HL-60 (cell line): ENCODE data around the gene CD14.

ENCODE experiments used
- POLR2AphosphoS5 ChIP-seq: IDR thresholded peaks from 2 replicates; pipeline ENCODE4 v1.6.1; 2012; ENCODE audit warnings: low read depth
- TF ChIP-seq, protein P1 (sequence below): IDR thresholded peaks from 2 replicates; pipeline ENCODE4 v1.6.1; 2012; ENCODE audit warnings: low read depth; ENCODE audit not compliant: insufficient replicate concordance
- TF ChIP-seq, protein P2 (sequence below): IDR thresholded peaks from one replicate; pipeline ENCODE4 v1.5.1; 2011; ENCODE audit warnings: low read length, control low read depth, inconsistent platforms; ENCODE audit not compliant: insufficient read depth

DNA sequence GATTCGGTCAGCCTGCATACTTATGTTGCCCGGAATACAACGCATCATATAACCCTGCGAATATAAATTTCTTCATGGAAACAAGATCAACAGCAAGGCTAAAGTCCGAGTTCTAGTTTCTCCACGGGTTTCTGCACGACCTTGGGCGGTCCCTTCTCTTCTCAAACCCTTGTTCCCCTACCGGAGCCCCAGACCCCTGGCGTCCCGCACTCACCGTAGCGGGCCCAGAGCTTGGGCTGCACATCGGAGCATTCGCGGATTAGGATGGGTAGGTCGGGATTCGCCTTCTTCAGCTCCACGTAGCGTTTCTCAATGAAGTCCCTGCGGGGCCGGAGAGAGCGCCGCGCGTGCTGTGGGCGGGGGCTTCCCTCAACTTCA, 14.1 kb upstream of the CD14 start:
- TF ChIP-seq POLR2AphosphoS5 = no peak
- TF ChIP-seq, protein P1, sequence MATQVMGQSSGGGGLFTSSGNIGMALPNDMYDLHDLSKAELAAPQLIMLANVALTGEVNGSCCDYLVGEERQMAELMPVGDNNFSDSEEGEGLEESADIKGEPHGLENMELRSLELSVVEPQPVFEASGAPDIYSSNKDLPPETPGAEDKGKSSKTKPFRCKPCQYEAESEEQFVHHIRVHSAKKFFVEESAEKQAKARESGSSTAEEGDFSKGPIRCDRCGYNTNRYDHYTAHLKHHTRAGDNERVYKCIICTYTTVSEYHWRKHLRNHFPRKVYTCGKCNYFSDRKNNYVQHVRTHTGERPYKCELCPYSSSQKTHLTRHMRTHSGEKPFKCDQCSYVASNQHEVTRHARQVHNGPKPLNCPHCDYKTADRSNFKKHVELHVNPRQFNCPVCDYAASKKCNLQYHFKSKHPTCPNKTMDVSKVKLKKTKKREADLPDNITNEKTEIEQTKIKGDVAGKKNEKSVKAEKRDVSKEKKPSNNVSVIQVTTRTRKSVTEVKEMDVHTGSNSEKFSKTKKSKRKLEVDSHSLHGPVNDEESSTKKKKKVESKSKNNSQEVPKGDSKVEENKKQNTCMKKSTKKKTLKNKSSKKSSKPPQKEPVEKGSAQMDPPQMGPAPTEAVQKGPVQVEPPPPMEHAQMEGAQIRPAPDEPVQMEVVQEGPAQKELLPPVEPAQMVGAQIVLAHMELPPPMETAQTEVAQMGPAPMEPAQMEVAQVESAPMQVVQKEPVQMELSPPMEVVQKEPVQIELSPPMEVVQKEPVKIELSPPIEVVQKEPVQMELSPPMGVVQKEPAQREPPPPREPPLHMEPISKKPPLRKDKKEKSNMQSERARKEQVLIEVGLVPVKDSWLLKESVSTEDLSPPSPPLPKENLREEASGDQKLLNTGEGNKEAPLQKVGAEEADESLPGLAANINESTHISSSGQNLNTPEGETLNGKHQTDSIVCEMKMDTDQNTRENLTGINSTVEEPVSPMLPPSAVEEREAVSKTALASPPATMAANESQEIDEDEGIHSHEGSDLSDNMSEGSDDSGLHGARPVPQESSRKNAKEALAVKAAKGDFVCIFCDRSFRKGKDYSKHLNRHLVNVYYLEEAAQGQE = no peak
- TF ChIP-seq, protein P2, sequence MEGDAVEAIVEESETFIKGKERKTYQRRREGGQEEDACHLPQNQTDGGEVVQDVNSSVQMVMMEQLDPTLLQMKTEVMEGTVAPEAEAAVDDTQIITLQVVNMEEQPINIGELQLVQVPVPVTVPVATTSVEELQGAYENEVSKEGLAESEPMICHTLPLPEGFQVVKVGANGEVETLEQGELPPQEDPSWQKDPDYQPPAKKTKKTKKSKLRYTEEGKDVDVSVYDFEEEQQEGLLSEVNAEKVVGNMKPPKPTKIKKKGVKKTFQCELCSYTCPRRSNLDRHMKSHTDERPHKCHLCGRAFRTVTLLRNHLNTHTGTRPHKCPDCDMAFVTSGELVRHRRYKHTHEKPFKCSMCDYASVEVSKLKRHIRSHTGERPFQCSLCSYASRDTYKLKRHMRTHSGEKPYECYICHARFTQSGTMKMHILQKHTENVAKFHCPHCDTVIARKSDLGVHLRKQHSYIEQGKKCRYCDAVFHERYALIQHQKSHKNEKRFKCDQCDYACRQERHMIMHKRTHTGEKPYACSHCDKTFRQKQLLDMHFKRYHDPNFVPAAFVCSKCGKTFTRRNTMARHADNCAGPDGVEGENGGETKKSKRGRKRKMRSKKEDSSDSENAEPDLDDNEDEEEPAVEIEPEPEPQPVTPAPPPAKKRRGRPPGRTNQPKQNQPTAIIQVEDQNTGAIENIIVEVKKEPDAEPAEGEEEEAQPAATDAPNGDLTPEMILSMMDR = no peak
